GM23248 (cell line): ENCODE results near the gene ANKS1B. TPM values are rescaled to one million over a fixed set of nuclear protein-coding genes. Genes with fewer than 3 reads are reported as not detected.

Source experiments
- DNase-seq: peaks from one replicate; pipeline ENCODE4 v3.0.0-alpha.2; 2015
- H2AFZ ChIP-seq: fragments of 200-600 bp; sonication (generic); 2 replicates; pipeline ENCODE4 v1.6.1; 2016; ENCODE audit warnings: antibody characterized with exemption
- H3F3A ChIP-seq: fragments of 200-600 bp; sonication (generic); 2 replicates; pipeline ENCODE4 v1.6.1; 2016; ENCODE audit warnings: mild to moderate bottlenecking, antibody characterized with exemption, mixed run types; ENCODE audit not compliant: insufficient read depth
- H3K27ac ChIP-seq: fragments of 200-600 bp; sonication (generic); 2 replicates; pipeline ENCODE4 v1.5.1; 2016; ENCODE audit warnings: mild to moderate bottlenecking
- H3K27me3 ChIP-seq: fragments of 200-600 bp; sonication (generic); replicated peaks from 2 replicates; pipeline ENCODE4 v1.6.1; 2016; ENCODE audit warnings: mild to moderate bottlenecking; ENCODE audit not compliant: insufficient read depth
- H3K36me3 ChIP-seq: fragments of 200-600 bp; sonication (generic); 2 replicates; pipeline ENCODE4 v1.6.1; 2016; ENCODE audit warnings: low read depth, mild to moderate bottlenecking
- H3K4me1 ChIP-seq: fragments of 200-600 bp; sonication (generic); 2 replicates; pipeline ENCODE4 v1.6.1; 2016; ENCODE audit warnings: mild to moderate bottlenecking; ENCODE audit not compliant: insufficient read depth
- H3K4me2 ChIP-seq: fragments of 200-600 bp; sonication (generic); one replicate; pipeline ENCODE4 v1.6.1; 2016; ENCODE audit warnings: mild to moderate bottlenecking; ENCODE audit not compliant: unreplicated experiment
- H3K4me3 ChIP-seq: fragments of 200-600 bp; sonication (generic); 2 replicates; pipeline ENCODE4 v1.5.1; 2016; ENCODE audit warnings: mild to moderate bottlenecking
- H3K79me2 ChIP-seq: fragments of 200-600 bp; sonication (generic); 2 replicates; pipeline ENCODE4 v1.6.1; 2016; ENCODE audit warnings: mild to moderate bottlenecking; ENCODE audit not compliant: insufficient read depth
- H3K9ac ChIP-seq: fragments of 200-600 bp; sonication (generic); 2 replicates; pipeline ENCODE4 v1.6.1; 2016; ENCODE audit warnings: mild to moderate bottlenecking
- H3K9me2 ChIP-seq: fragments of 200-600 bp; sonication (generic); 2 replicates; pipeline ENCODE4 v1.6.1; 2016; ENCODE audit warnings: mixed run types, mild to moderate bottlenecking, moderate library complexity; ENCODE audit not compliant: insufficient read depth
- H3K9me3 ChIP-seq: fragments of 200-600 bp; sonication (generic); one replicate; pipeline ENCODE4 v1.6.1; 2017; ENCODE audit warnings: low read depth
- H4K20me1 ChIP-seq: fragments of 200-600 bp; sonication (generic); 2 replicates; pipeline ENCODE4 v1.6.0; 2016; ENCODE audit not compliant: insufficient read depth
- EZH2 ChIP-seq: fragments of 200-600 bp; sonication (generic); IDR thresholded peaks from 2 replicates; pipeline ENCODE4 v1.6.1; 2018; ENCODE audit warnings: antibody characterized with exemption, mild to moderate bottlenecking; ENCODE audit not compliant: insufficient read depth, poor library complexity, severe bottlenecking
- EZH2phosphoT487 ChIP-seq: fragments of 200-600 bp; sonication (generic); IDR thresholded peaks from 2 replicates; pipeline ENCODE4 v1.6.1; 2018; ENCODE audit warnings: antibody characterized with exemption, moderate library complexity, mild to moderate bottlenecking, low read depth; ENCODE audit not compliant: insufficient read depth
- WGBS, 2 experiments: methylation state at CpG; one replicate each; pipeline ENCODE4 v1.1.6; 2015 to 2017; ENCODE audit warnings: low lambda C conversion rate in 2 of 2, low coverage in 1 of 2; ENCODE audit errors: missing lambda C conversion rate in 2 of 2; 5-methylcytosine and 5-hydroxymethylcytosine counted together
- in situ Hi-C: fragments of 300-500 bp; cut with MboI; formaldehyde crosslinking; loops from 2 replicates; pipeline ENCODE4 v1.15.0; 2020
- polyA plus RNA-seq: library from polyadenylated mRNA; unstranded; fragments of >200 nt; fragmentation: Nextera tagmentation; extraction: Ambion mirVana; gene quantifications from 2 replicates; pipeline ENCODE4 v1.2.1, GENCODE V29; 2016
- total RNA-seq: library from RNA; depleted of rRNA; stranded (reverse); fragments of >200 nt; shearing (Covaris generic); gene quantifications from 2 replicates; pipeline ENCODE4 v1.2.3, GENCODE V29; 2014

ANKS1B gene
- total and polyA plus RNA-seq, 2 experiments from 2014 or later = not detected

DNA sequence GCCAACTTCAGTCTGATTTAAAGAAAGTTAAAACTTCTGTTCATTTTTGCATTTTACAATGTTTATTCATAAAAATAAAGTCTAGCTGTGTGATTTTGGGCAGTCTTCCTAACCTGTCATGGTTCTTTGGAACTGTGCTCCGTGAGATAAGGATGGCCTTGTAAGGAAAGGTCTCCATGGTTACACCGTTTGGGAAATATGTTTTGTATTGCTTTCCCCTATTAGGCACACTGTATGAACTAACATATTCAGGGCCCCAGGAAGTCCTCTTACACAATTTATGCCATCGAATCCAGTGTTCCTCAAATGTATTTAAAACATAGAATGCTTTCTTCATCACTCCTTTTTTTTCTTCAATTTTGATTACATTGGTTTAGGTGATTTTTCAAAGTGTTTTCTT lies 1285.2 kb downstream of the ANKS1B start:
- H3K36me3 ChIP-seq = peaks cover 21% of the 10 kb centered on the region
- no peak overlapping the region for H3K4me2 ChIP-seq
- no peaks in the 10 kb centered on the region for H3K4me1 ChIP-seq
- no peaks in the 10 kb centered on the region for H4K20me1 ChIP-seq
- WGBS, 2 experiments = 67 to 78% methylated on average over 3 of the region's 3 CpGs
- in situ Hi-C loops = no loop called here
- no peaks in the 10 kb centered on the region for H3F3A ChIP-seq
- H3K27ac ChIP-seq = no peak overlapping the region
- no peaks in the 10 kb centered on the region for H3K9me3 ChIP-seq
- H2AFZ ChIP-seq = no peak overlapping the region
- no peaks in the 10 kb centered on the region for H3K27me3 ChIP-seq
- TF ChIP-seq EZH2 (no peak), EZH2phosphoT487 (no peak)
- H3K9me2 ChIP-seq = no peaks in the 10 kb centered on the region
- no peak overlapping the region for H3K4me3 ChIP-seq
- DNase-seq = peak; percentile 3
- no peak overlapping the region for H3K9ac ChIP-seq
- peaks cover 13% of the 10 kb centered on the region for H3K79me2 ChIP-seq

DNA sequence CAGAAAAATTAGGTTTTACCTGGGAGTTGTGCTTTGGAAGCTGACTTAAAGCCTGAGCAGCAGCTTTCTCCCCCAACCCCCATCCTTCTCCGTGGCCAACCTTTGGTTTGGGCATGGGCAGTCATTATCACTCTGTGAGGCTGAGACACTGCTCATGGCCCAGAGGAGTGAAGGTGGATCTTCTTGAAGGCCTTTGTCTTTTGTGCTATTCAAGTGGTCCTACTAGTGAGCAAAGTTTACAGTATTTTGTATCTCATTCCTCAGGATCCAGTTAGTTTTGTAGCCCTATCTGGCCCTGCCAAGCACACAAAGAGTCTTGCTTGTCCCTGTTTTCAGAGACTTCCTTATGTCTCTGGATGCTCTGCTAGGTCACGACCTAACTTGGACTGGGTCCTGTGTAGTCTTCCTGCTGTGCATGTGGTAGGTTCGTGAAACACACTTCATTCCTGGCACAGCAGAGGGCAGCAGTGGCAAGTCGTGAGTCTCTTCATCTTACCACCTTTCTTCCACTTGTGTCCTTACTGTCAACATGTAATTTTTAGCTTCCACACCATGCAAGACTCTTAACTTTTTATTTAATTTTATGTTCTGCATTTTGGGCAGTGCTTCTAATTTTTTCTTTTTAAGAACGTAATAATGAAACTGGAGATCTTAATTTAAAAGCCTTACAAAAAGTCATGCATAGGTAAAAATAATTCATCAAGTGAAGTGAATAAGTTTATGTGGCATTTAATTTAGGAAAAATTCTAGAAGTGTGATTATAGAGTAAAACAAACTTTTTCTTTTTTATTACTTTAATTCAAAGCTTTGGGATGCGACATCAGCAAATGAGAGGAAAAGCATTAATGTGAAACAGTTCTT lies 1285.9 kb downstream of the ANKS1B start:
- Histone ChIP-seq H3K4me1 (no peaks in the 10 kb centered on the region), H3K9ac (no peak overlapping the region), H3K4me2 (no peak overlapping the region), H3K4me3 (no peak overlapping the region), H4K20me1 (no peaks in the 10 kb centered on the region), H3F3A (no peaks in the 10 kb centered on the region), H3K9me3 (no peaks in the 10 kb centered on the region), H3K36me3 (peaks cover 25% of the 10 kb centered on the region), H3K27me3 (no peaks in the 10 kb centered on the region), H3K9me2 (no peaks in the 10 kb centered on the region), H3K27ac (no peak overlapping the region), H2AFZ (0 out of 2 replicates have a peak overlapping the region, but pooled peaks have one; percentile 12), H3K79me2 (peaks cover 18% of the 10 kb centered on the region)
- in situ Hi-C loops = no loop called here
- 29 to 30% methylated on average over 6 of the region's 6 CpGs for WGBS, 2 experiments
- DNase-seq = peak; percentile 76
- TF ChIP-seq EZH2 (no peak), EZH2phosphoT487 (no peak)

- no peak overlapping the region for H3K4me2 ChIP-seq
- no peak overlapping the region for H3K9ac ChIP-seq
- H3K27ac ChIP-seq = no peak overlapping the region
- no peaks in the 10 kb centered on the region for H4K20me1 ChIP-seq
- in situ Hi-C loops = no loop called here
- no peak overlapping the region for H2AFZ ChIP-seq
- H3K4me1 ChIP-seq = no peaks in the 10 kb centered on the region
- H3K4me3 ChIP-seq = no peak overlapping the region
- no peaks in the 10 kb centered on the region for H3F3A ChIP-seq
- H3K79me2 ChIP-seq = peaks cover 26% of the 10 kb centered on the region
- H3K36me3 ChIP-seq = peaks cover 25% of the 10 kb centered on the region
- no peaks in the 10 kb centered on the region for H3K9me2 ChIP-seq
- H3K9me3 ChIP-seq = no peaks in the 10 kb centered on the region
- TF ChIP-seq EZH2phosphoT487 = no peak
- TF ChIP-seq EZH2 = no peak
- WGBS, 2 experiments = 96 to 97% methylated on average over 2 of the region's 2 CpGs
- DNase-seq = no peak
- no peaks in the 10 kb centered on the region for H3K27me3 ChIP-seq
Measured at GRCh38 chr12:98697209-98697608, 1287.5 kb downstream of the ANKS1B start.

- H3K27me3 ChIP-seq = no peaks in the 10 kb centered on the region
- peaks cover 26% of the 10 kb centered on the region for H3K79me2 ChIP-seq
- DNase-seq = no peak
- H3K4me3 ChIP-seq = no peak overlapping the region
- H3K9me3 ChIP-seq = no peaks in the 10 kb centered on the region
- no peaks in the 10 kb centered on the region for H3K4me1 ChIP-seq
- H4K20me1 ChIP-seq = no peaks in the 10 kb centered on the region
- H3K36me3 ChIP-seq = peaks cover 30% of the 10 kb centered on the region
- no peak overlapping the region for H3K4me2 ChIP-seq
- H3K27ac ChIP-seq = no peak overlapping the region
- in situ Hi-C loops = no loop called here
- no peak overlapping the region for H3K9ac ChIP-seq
- WGBS, 2 experiments = 73 to 77% methylated on average over 8 of the region's 8 CpGs
- H2AFZ ChIP-seq = no peak overlapping the region
- TF ChIP-seq EZH2phosphoT487 = no peak
- no peak for TF ChIP-seq EZH2
- no peaks in the 10 kb centered on the region for H3F3A ChIP-seq
- H3K9me2 ChIP-seq = no peaks in the 10 kb centered on the region
Measured at GRCh38 chr12:98696036-98696646, 1288.6 kb downstream of the ANKS1B start.
